GM23338 (cell line): Measurements from ENCODE around the gene CRK. TPM values are rescaled to one million over a fixed set of nuclear protein-coding genes. Genes with fewer than 3 reads are reported as not detected.

Source experiments
- ATAC-seq: fragments of 200-7000 bp; cut with Tn5 transposase; 3 replicates; pipeline ENCODE4 v1.9.1; 2020
- DNase-seq: peaks from one replicate; pipeline ENCODE4 v3.0.0-alpha.2; 2015; ENCODE audit warnings: low spot score
- H2AFZ ChIP-seq: fragments of 200-600 bp; sonication (generic); 2 replicates; pipeline ENCODE4 v1.8.0; 2016; ENCODE audit warnings: antibody characterized with exemption, mild to moderate bottlenecking, moderate library complexity
- H3F3A ChIP-seq: fragments of 200-600 bp; sonication (generic); replicated peaks from 2 replicates; pipeline ENCODE4 v1.8.0; 2017; ENCODE audit warnings: antibody characterized with exemption, mixed run types, low read depth
- H3K27ac ChIP-seq: fragments of 200-600 bp; sonication (generic); 2 replicates; pipeline ENCODE4 v1.6.1; 2016; ENCODE audit warnings: low read depth
- H3K27me3 ChIP-seq: fragments of 200-600 bp; sonication (generic); 2 replicates; pipeline ENCODE4 v1.8.0; 2016; ENCODE audit warnings: mild to moderate bottlenecking, mixed run types, moderate library complexity; ENCODE audit not compliant: insufficient read depth
- H3K36me3 ChIP-seq: fragments of 200-600 bp; sonication (generic); 2 replicates; pipeline ENCODE4 v1.8.0; 2016; ENCODE audit warnings: mild to moderate bottlenecking; ENCODE audit not compliant: insufficient read depth
- H3K4me1 ChIP-seq: fragments of 200-600 bp; sonication (generic); 2 replicates; pipeline ENCODE4 v1.8.0; 2016; ENCODE audit warnings: mild to moderate bottlenecking, moderate library complexity; ENCODE audit not compliant: insufficient read depth
- H3K4me2 ChIP-seq: fragments of 200-600 bp; sonication (generic); 2 replicates; pipeline ENCODE4 v1.7.1; 2017; ENCODE audit warnings: mixed run types
- H3K4me3 ChIP-seq: fragments of 200-600 bp; sonication (generic); 2 replicates; pipeline ENCODE4 v1.6.1; 2016; ENCODE audit warnings: mixed run types
- H3K79me2 ChIP-seq: fragments of 200-600 bp; sonication (generic); replicated peaks from 2 replicates; pipeline ENCODE4 v1.8.0; 2017; ENCODE audit warnings: mild to moderate bottlenecking; ENCODE audit not compliant: insufficient read depth
- H3K9me2 ChIP-seq: fragments of 200-600 bp; sonication (generic); 2 replicates; pipeline ENCODE4 v1.8.0; 2017; ENCODE audit not compliant: insufficient read depth
- H4K20me1 ChIP-seq: fragments of 200-600 bp; sonication (generic); replicated peaks from 2 replicates; pipeline ENCODE4 v1.8.0; 2017; ENCODE audit warnings: mild to moderate bottlenecking; ENCODE audit not compliant: insufficient read depth
- H3K27ac Mint-ChIP-seq: 2 replicates; pipeline ENCODE4 v1.8.0; 2020; ENCODE audit warnings: inconsistent platforms, mild to moderate bottlenecking, moderate library complexity, mixed read lengths
- H3K27me3 Mint-ChIP-seq: 3 replicates; pipeline ENCODE4 v1.8.0; 2022; ENCODE audit warnings: low read depth, mild to moderate bottlenecking, moderate library complexity, mixed read lengths, inconsistent platforms; ENCODE audit not compliant: insufficient read depth, poor library complexity
- H3K36me3 Mint-ChIP-seq: 3 replicates; pipeline ENCODE4 v1.8.0; 2021; ENCODE audit warnings: low read depth, mild to moderate bottlenecking, inconsistent platforms, moderate library complexity, mixed read lengths
- H3K4me1 Mint-ChIP-seq: 3 replicates; pipeline ENCODE4 v1.8.0; 2020; ENCODE audit warnings: mild to moderate bottlenecking, inconsistent platforms, mixed read lengths
- H3K4me3 Mint-ChIP-seq: 3 replicates; pipeline ENCODE4 v1.8.0; 2021; ENCODE audit warnings: moderate library complexity, mild to moderate bottlenecking, inconsistent platforms, mixed read lengths
- H3K9me3 Mint-ChIP-seq: 3 replicates; pipeline ENCODE4 v1.8.0; 2020; ENCODE audit warnings: moderate library complexity, mild to moderate bottlenecking, inconsistent platforms, mixed read lengths
- CREB1 ChIP-seq: fragments of 250-450 bp; sonication (Bioruptor Pico); IDR thresholded peaks from 2 replicates; pipeline ENCODE4 v1.5.0; 2020; ENCODE audit warnings: low read depth, mild to moderate bottlenecking, moderate library complexity
- EZH2 ChIP-seq: fragments of 200-600 bp; sonication (generic); IDR thresholded peaks from one replicate; pipeline ENCODE4 v1.8.0; 2017; ENCODE audit warnings: antibody characterized with exemption, mild to moderate bottlenecking, low read depth; ENCODE audit not compliant: unreplicated experiment
- EZH2phosphoT487 ChIP-seq: fragments of 200-600 bp; sonication (generic); IDR thresholded peaks from one replicate; pipeline ENCODE4 v1.8.1; 2018; ENCODE audit warnings: antibody characterized with exemption; ENCODE audit not compliant: unreplicated experiment
- JUNB ChIP-seq: IDR thresholded peaks from one replicate; pipeline ENCODE4 v1.6.1; 2016; ENCODE audit warnings: antibody characterized with exemption; ENCODE audit not compliant: unreplicated experiment
- NANOG ChIP-seq: IDR thresholded peaks from 2 replicates; pipeline ENCODE4 v1.6.1; 2016; ENCODE audit warnings: antibody characterized with exemption, borderline replicate concordance
- POLR2AphosphoS5 ChIP-seq: IDR thresholded peaks from 2 replicates; pipeline ENCODE4 v1.6.1; 2016; ENCODE audit warnings: antibody characterized with exemption, low read depth
- STAT1 ChIP-seq: IDR thresholded peaks from one replicate; pipeline ENCODE4 v1.6.1; 2016; ENCODE audit warnings: antibody characterized with exemption; ENCODE audit not compliant: unreplicated experiment
- ZNF114 ChIP-seq: fragments of 250-450 bp; sonication (Bioruptor Pico); IDR thresholded peaks from 2 replicates; pipeline ENCODE4 v1.5.0; 2020; ENCODE audit warnings: mild to moderate bottlenecking, moderate library complexity
- ZNF331 ChIP-seq: fragments of 250-450 bp; sonication (Bioruptor Pico); IDR thresholded peaks from 2 replicates; pipeline ENCODE4 v1.5.0; 2020; ENCODE audit warnings: low read depth, mild to moderate bottlenecking, moderate library complexity
- ZNF462 ChIP-seq: fragments of 250-450 bp; sonication (Bioruptor Pico); IDR thresholded peaks from 2 replicates; pipeline ENCODE4 v1.5.0; 2020; ENCODE audit warnings: mild to moderate bottlenecking, moderate library complexity
- polyA plus RNA-seq: library from polyadenylated mRNA; unstranded; fragments of >200 nt; fragmentation: Nextera tagmentation; extraction: Ambion mirVana; gene quantifications from 2 replicates; pipeline ENCODE4 v1.2.1, GENCODE V29; 2016
- total RNA-seq: library from RNA; depleted of rRNA; stranded (reverse); fragments of >200 nt; shearing (Covaris generic); gene quantifications from 2 replicates; pipeline ENCODE4 v1.2.3, GENCODE V29; 2014
- TF ChIP-seq, protein P1 (sequence below): IDR thresholded peaks from one replicate; pipeline ENCODE4 v1.6.1; 2018; ENCODE audit warnings: antibody characterized with exemption; ENCODE audit not compliant: unreplicated experiment
- TF ChIP-seq, protein P2 (sequence below): IDR thresholded peaks from 2 replicates; pipeline ENCODE4 v1.6.1; 2016; ENCODE audit warnings: antibody characterized with exemption
- TF ChIP-seq, protein P3 (sequence below), 2 experiments: fragments of 200-600 bp in 1 of 2; sonication (generic) in 1 of 2; conservative IDR thresholded peaks; 2 replicates each; pipeline versions ENCODE4 v1.5.1 to v1.6.1; 2016 to 2017; ENCODE audit warnings: antibody characterized with exemption in 2 of 2, low read depth in 2 of 2, mild to moderate bottlenecking in 2 of 2, moderate library complexity in 1 of 2

Gene CRK
- total and polyA plus RNA-seq, 2 experiments from 2014 or later = 32.6 to 59.8 TPM

DNA sequence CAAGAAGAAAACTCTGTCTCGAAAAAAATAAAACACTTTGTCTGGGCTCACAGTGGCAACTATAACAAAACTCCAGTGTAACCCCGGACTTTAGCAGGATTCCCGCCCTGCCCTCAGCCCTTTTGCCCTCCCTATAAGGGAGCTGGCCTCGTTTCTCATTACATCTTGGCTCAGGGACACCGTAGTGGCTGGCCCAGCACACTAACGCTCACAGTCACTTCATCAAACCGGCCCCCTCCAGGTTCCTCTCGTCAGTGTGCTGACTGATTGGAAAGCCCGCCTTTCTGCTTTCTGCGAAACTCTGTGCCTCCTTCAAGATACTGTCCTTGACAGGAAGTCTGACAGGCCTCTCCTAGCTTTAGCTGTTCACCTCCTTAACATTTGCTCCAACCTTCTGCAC lies 47.7 kb upstream of the CRK start:
- ATAC-seq = no peak

More for the DNA sequence above, 47.7 kb upstream of the CRK start:
- H3K4me2 ChIP-seq = no peak overlapping the region
- no peaks in the 10 kb centered on the region for H4K20me1 ChIP-seq
- TF ChIP-seq ZNF114 (CRISPR knock-in tag) (no peak), EZH2 (no peak), ZNF462 (no peak), NANOG (no peak), CREB1 (no peak), ZNF331 (CRISPR knock-in tag) (no peak), POLR2AphosphoS5 (no peak), STAT1 (no peak), JUNB (no peak), EZH2phosphoT487 (no peak)
- TF ChIP-seq, protein P1, sequence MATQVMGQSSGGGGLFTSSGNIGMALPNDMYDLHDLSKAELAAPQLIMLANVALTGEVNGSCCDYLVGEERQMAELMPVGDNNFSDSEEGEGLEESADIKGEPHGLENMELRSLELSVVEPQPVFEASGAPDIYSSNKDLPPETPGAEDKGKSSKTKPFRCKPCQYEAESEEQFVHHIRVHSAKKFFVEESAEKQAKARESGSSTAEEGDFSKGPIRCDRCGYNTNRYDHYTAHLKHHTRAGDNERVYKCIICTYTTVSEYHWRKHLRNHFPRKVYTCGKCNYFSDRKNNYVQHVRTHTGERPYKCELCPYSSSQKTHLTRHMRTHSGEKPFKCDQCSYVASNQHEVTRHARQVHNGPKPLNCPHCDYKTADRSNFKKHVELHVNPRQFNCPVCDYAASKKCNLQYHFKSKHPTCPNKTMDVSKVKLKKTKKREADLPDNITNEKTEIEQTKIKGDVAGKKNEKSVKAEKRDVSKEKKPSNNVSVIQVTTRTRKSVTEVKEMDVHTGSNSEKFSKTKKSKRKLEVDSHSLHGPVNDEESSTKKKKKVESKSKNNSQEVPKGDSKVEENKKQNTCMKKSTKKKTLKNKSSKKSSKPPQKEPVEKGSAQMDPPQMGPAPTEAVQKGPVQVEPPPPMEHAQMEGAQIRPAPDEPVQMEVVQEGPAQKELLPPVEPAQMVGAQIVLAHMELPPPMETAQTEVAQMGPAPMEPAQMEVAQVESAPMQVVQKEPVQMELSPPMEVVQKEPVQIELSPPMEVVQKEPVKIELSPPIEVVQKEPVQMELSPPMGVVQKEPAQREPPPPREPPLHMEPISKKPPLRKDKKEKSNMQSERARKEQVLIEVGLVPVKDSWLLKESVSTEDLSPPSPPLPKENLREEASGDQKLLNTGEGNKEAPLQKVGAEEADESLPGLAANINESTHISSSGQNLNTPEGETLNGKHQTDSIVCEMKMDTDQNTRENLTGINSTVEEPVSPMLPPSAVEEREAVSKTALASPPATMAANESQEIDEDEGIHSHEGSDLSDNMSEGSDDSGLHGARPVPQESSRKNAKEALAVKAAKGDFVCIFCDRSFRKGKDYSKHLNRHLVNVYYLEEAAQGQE = no peak
- TF ChIP-seq, protein P2, sequence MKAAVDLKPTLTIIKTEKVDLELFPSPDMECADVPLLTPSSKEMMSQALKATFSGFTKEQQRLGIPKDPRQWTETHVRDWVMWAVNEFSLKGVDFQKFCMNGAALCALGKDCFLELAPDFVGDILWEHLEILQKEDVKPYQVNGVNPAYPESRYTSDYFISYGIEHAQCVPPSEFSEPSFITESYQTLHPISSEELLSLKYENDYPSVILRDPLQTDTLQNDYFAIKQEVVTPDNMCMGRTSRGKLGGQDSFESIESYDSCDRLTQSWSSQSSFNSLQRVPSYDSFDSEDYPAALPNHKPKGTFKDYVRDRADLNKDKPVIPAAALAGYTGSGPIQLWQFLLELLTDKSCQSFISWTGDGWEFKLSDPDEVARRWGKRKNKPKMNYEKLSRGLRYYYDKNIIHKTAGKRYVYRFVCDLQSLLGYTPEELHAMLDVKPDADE = no peak
- TF ChIP-seq, protein P3, sequence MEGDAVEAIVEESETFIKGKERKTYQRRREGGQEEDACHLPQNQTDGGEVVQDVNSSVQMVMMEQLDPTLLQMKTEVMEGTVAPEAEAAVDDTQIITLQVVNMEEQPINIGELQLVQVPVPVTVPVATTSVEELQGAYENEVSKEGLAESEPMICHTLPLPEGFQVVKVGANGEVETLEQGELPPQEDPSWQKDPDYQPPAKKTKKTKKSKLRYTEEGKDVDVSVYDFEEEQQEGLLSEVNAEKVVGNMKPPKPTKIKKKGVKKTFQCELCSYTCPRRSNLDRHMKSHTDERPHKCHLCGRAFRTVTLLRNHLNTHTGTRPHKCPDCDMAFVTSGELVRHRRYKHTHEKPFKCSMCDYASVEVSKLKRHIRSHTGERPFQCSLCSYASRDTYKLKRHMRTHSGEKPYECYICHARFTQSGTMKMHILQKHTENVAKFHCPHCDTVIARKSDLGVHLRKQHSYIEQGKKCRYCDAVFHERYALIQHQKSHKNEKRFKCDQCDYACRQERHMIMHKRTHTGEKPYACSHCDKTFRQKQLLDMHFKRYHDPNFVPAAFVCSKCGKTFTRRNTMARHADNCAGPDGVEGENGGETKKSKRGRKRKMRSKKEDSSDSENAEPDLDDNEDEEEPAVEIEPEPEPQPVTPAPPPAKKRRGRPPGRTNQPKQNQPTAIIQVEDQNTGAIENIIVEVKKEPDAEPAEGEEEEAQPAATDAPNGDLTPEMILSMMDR (conservative IDR thresholded peaks at IDR 0.05; ENCODE audit: low read depth in 2 of 2) = no peak
- Mint-ChIP-seq H3K27ac (no peak overlapping the region), H3K4me3 (no peak overlapping the region), H3K4me1 (0 out of 3 replicates have a peak, but pooled peaks cover 2% of the 10 kb centered on the region), H3K27me3 (peaks cover 3% of the 10 kb centered on the region), H3K36me3 (no peaks in the 10 kb centered on the region; the same call in 2 of the 3 replicates), H3K9me3 (no peaks in the 10 kb centered on the region)
- H3K36me3 ChIP-seq = no peaks in the 10 kb centered on the region
- no peaks in the 10 kb centered on the region for H3K4me1 ChIP-seq
- H3K9me2 ChIP-seq = no peaks in the 10 kb centered on the region
- H3K4me3 ChIP-seq = no peak overlapping the region
- H3K27ac ChIP-seq = no peak overlapping the region
- no peak overlapping the region for H2AFZ ChIP-seq
- no peaks in the 10 kb centered on the region for H3K27me3 ChIP-seq
- no peak for DNase-seq
- no peaks in the 10 kb centered on the region for H3K79me2 ChIP-seq
- H3F3A ChIP-seq = 0 out of 2 replicates have a peak, but pooled peaks cover 2% of the 10 kb centered on the region
